Pulmonary artery endothelial cell (primary cell): ENCODE data around the gene FEZF2. TPM values are rescaled to one million over a fixed set of nuclear protein-coding genes. Genes with fewer than 3 reads are reported as not detected.

ENCODE experiments used
- DNase-seq: peaks from one replicate; pipeline ENCODE4 v3.0.0-alpha.2; 2011; ENCODE audit warnings: low read depth, low spot score
- total RNA-seq: library from RNA; depleted of rRNA; stranded (reverse); fragments of >200 nt; gene quantifications from 2 replicates; pipeline ENCODE4 v1.2.3, GENCODE V29; 2014

The FEZF2 gene
- not detected in 2 replicates for total RNA-seq

- no peak for DNase-seq
Observed at GRCh38 chr3:62373215-62373614, at the start of gene FEZF2. FEZF2 (minus strand) TSS chr3:62373550; CDS start chr3:62372868, 682 bp downstream.

GRCh38 chr3:62421207-62421606 lies 47.9 kb upstream of the FEZF2 start:
- no peak for DNase-seq

GRCh38 chr3:62416144-62416543 lies 42.8 kb upstream of the FEZF2 start:
- DNase-seq: no peak

- DNase-seq: no peak
Observed at GRCh38 chr3:62415312-62415801, 42.0 kb upstream of the FEZF2 start.

GRCh38 chr3:62414786-62415185 lies 41.4 kb upstream of the FEZF2 start:
- no peak for DNase-seq

- DNase-seq: no peak
Observed at GRCh38 chr3:62413687-62414086, 40.3 kb upstream of the FEZF2 start.

GRCh38 chr3:62406945-62407344 lies 33.6 kb upstream of the FEZF2 start:
- DNase-seq: no peak

- DNase-seq: no peak
Observed at GRCh38 chr3:62405566-62405965, 32.2 kb upstream of the FEZF2 start.

GRCh38 chr3:62405135-62405534 lies 31.8 kb upstream of the FEZF2 start:
- DNase-seq: no peak

GRCh38 chr3:62404321-62404720 lies 31.0 kb upstream of the FEZF2 start:
- no peak for DNase-seq

GRCh38 chr3:62403765-62404164 lies 30.4 kb upstream of the FEZF2 start:
- DNase-seq: no peak

GRCh38 chr3:62392626-62393292 lies 19.4 kb upstream of the FEZF2 start:
- no peak for DNase-seq

- DNase-seq: no peak
Observed at GRCh38 chr3:62387251-62387650, 13.9 kb upstream of the FEZF2 start.

GRCh38 chr3:62379321-62379798 lies 6.0 kb upstream of the FEZF2 start:
- DNase-seq: no peak

- DNase-seq: no peak
Observed at GRCh38 chr3:62378921-62379320, 5.6 kb upstream of the FEZF2 start.

- no peak for DNase-seq
Observed at GRCh38 chr3:62378311-62378789, 5.0 kb upstream of the FEZF2 start.

- no peak for DNase-seq
Observed at GRCh38 chr3:62376906-62377877, 3.8 kb upstream of the FEZF2 start.

GRCh38 chr3:62376454-62376720 lies 3.0 kb upstream of the FEZF2 start:
- DNase-seq: no peak

GRCh38 chr3:62375655-62376453 lies 2.5 kb upstream of the FEZF2 start:
- no peak for DNase-seq

- DNase-seq: no peak
Observed at GRCh38 chr3:62374341-62375218, 1.2 kb upstream of the FEZF2 start.
